Calu3 (cell line): ENCODE results near the gene FGF9. TPM values are rescaled to one million over a fixed set of nuclear protein-coding genes. Genes with fewer than 3 reads are reported as not detected.

Experiments used
- BruUV-seq: library from RNA; stranded (reverse); fragments of 400-500 nt; replicated peaks from 2 replicates; lab custom pipeline; 2021; lab: Mats Ljungman, UMichigan
- CTCF ChIA-PET: fragments of 300-600 bp; sonication (Branson Sonifier 250); formaldehyde crosslinking; loops from one replicate; lab custom pipeline; 2022; ENCODE audit warnings: antibody characterized with exemption; lab: Charles Lee
- DNase-seq: peaks from one replicate; pipeline ENCODE4 v3.0.0; 2022
- H3K27ac Mint-ChIP-seq: one replicate; pipeline ENCODE4 v1.8.0; 2022; ENCODE audit warnings: mixed read lengths; ENCODE audit not compliant: unreplicated experiment
- H3K27me3 Mint-ChIP-seq: one replicate; pipeline ENCODE4 v1.8.0; 2022; ENCODE audit warnings: mixed read lengths; ENCODE audit not compliant: unreplicated experiment
- H3K36me3 Mint-ChIP-seq: one replicate; pipeline ENCODE4 v1.8.0; 2022; ENCODE audit warnings: mild to moderate bottlenecking, moderate library complexity, mixed read lengths; ENCODE audit not compliant: insufficient read depth, unreplicated experiment
- H3K4me1 Mint-ChIP-seq: one replicate; pipeline ENCODE4 v1.8.0; 2022; ENCODE audit warnings: mild to moderate bottlenecking, low read depth, mixed read lengths; ENCODE audit not compliant: unreplicated experiment
- H3K4me3 Mint-ChIP-seq: one replicate; pipeline ENCODE4 v1.8.0; 2022; ENCODE audit warnings: mild to moderate bottlenecking, low read depth, moderate library complexity, mixed read lengths; ENCODE audit not compliant: unreplicated experiment
- H3K9me3 Mint-ChIP-seq: one replicate; pipeline ENCODE4 v1.8.0; 2022; ENCODE audit warnings: low read depth, mixed read lengths; ENCODE audit not compliant: unreplicated experiment
- CTCF ChIP-seq: fragments of 200-600 bp; IDR thresholded peaks from one replicate; pipeline ENCODE4 v1.8.0; 2022; ENCODE audit warnings: antibody characterized with exemption; ENCODE audit not compliant: unreplicated experiment
- intact Hi-C: fragments of 100-400 bp; cut with micrococcal nuclease; formaldehyde crosslinking; loops from one replicate; pipeline ENCODE4 v1.10.0; 2022; ENCODE audit not compliant: unreplicated experiment
- total RNA-seq: library from RNA; stranded (reverse); gene quantifications from 2 replicates; pipeline ENCODE4 v1.2.3, GENCODE V29; 2022

Gene FGF9
- total RNA-seq, 1 experiment from 2014 or later, result not detected

GRCh38 chr13:21684576-21684975 is 13.7 kb downstream of the FGF9 start:
- H3K4me3 Mint-ChIP-seq, result no peak overlapping the region
- no peaks in the 10 kb centered on the region for H3K9me3 Mint-ChIP-seq
- no TSS peak for BruUV-seq
- no peak for DNase-seq
- TF ChIP-seq CTCF, result no peak
- H3K36me3 Mint-ChIP-seq, result no peaks in the 10 kb centered on the region
- H3K27ac Mint-ChIP-seq, result no peak overlapping the region
- peaks cover 22% of the 10 kb centered on the region for H3K27me3 Mint-ChIP-seq
- CTCF ChIA-PET, result no interaction called here
- intact Hi-C loops, result no loop called here
- no peaks in the 10 kb centered on the region for H3K4me1 Mint-ChIP-seq

GRCh38 chr13:21685485-21686064 is 14.7 kb downstream of the FGF9 start:
- no peak for TF ChIP-seq CTCF
- CTCF ChIA-PET, result no interaction called here
- BruUV-seq, result no TSS peak
- no peak for DNase-seq
- H3K27ac Mint-ChIP-seq, result no peak overlapping the region
- no peaks in the 10 kb centered on the region for H3K36me3 Mint-ChIP-seq
- intact Hi-C loops, result no loop called here
- H3K4me1 Mint-ChIP-seq, result no peaks in the 10 kb centered on the region
- H3K27me3 Mint-ChIP-seq, result peaks cover 32% of the 10 kb centered on the region
- H3K9me3 Mint-ChIP-seq, result no peaks in the 10 kb centered on the region
- no peak overlapping the region for H3K4me3 Mint-ChIP-seq

- intact Hi-C loops, result no loop called here
- no peak for TF ChIP-seq CTCF
- no peaks in the 10 kb centered on the region for H3K4me1 Mint-ChIP-seq
- no peak overlapping the region for H3K4me3 Mint-ChIP-seq
- no peak overlapping the region for H3K27ac Mint-ChIP-seq
- H3K9me3 Mint-ChIP-seq, result no peaks in the 10 kb centered on the region
- BruUV-seq, result no TSS peak
- no peak for DNase-seq
- peaks cover 45% of the 10 kb centered on the region for H3K27me3 Mint-ChIP-seq
- no peaks in the 10 kb centered on the region for H3K36me3 Mint-ChIP-seq
- CTCF ChIA-PET, result no interaction called here
Measured at GRCh38 chr13:21686751-21687391, 16.0 kb downstream of the FGF9 start.

- peaks cover 56% of the 10 kb centered on the region for H3K27me3 Mint-ChIP-seq
- CTCF ChIA-PET, result no interaction called here
- H3K4me1 Mint-ChIP-seq, result no peaks in the 10 kb centered on the region
- no TSS peak for BruUV-seq
- no peaks in the 10 kb centered on the region for H3K36me3 Mint-ChIP-seq
- no peak overlapping the region for H3K4me3 Mint-ChIP-seq
- H3K27ac Mint-ChIP-seq, result no peak overlapping the region
- no peak for DNase-seq
- no peak for TF ChIP-seq CTCF
- H3K9me3 Mint-ChIP-seq, result no peaks in the 10 kb centered on the region
- intact Hi-C loops, result no loop called here
Measured at GRCh38 chr13:21688056-21688455, 17.2 kb downstream of the FGF9 start.
